GM23248 (cell line): Measurements from ENCODE around the gene MED9.
"Not testable (repeated sequence)": the region's sequence is repeated elsewhere in the genome, so short reads cannot be mapped to it uniquely, and the experiment has no call there.

ENCODE experiments used
- EZH2 ChIP-seq: fragments of 200-600 bp; sonication (generic); IDR thresholded peaks from 2 replicates; pipeline ENCODE4 v1.6.1; 2018; ENCODE audit warnings: antibody characterized with exemption, mild to moderate bottlenecking; ENCODE audit not compliant: insufficient read depth, poor library complexity, severe bottlenecking
- EZH2phosphoT487 ChIP-seq: fragments of 200-600 bp; sonication (generic); IDR thresholded peaks from 2 replicates; pipeline ENCODE4 v1.6.1; 2018; ENCODE audit warnings: antibody characterized with exemption, moderate library complexity, mild to moderate bottlenecking, low read depth; ENCODE audit not compliant: insufficient read depth

DNA sequence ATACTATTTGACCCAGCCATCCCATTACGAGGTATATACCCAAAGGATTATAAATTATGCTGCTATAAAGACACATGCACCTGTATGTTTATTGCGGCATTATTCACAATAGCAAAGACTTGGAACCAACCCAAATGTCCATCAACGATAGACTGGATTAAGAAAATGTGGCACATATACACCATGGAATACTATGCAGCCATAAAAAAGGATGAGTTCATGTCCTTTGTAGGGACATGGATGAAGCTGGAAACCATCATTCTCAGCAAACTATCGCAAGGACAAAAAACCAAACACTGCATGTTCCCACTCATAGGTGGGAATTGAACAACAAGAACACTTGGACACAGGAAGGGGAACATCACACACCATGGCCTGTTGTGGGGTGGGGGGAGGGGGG lies 45.9 kb upstream of the MED9 start:
- TF ChIP-seq EZH2, EZH2phosphoT487: not testable (repeated sequence)
